GM18502 (cell line): ENCODE measurements around the gene CYP4A11.
"Not testable (repeated sequence)": the region's sequence is repeated elsewhere in the genome, so short reads cannot be mapped to it uniquely, and the experiment has no call there.

Experiments used
- ATAC-seq: cut with Tn5 transposase; IDR thresholded peaks from one replicate; pipeline ENCODE4 v1.9.1; 2021; ENCODE audit warnings: mild to moderate bottlenecking; ENCODE audit not compliant: unreplicated experiment, poor library complexity

CYP4A11 gene

GRCh38 chr1:46941135-46941694 is at the start of gene CYP4A11:
Gene CYP4A11, minus strand, starts transcription at chr1:46941476. Its CDS starts 43 bp downstream, at chr1:46941433.
- no peak for ATAC-seq

- not testable (repeated sequence) for ATAC-seq
Observed at GRCh38 chr1:46990541-46990940, 49.3 kb upstream of the CYP4A11 start.

- no peak for ATAC-seq
Observed at GRCh38 chr1:46983830-46984586, 42.7 kb upstream of the CYP4A11 start.

GRCh38 chr1:46983166-46983829 is 42.0 kb upstream of the CYP4A11 start:
- no peak for ATAC-seq

GRCh38 chr1:46969014-46969619 is 27.8 kb upstream of the CYP4A11 start:
- ATAC-seq: no peak

GRCh38 chr1:46962272-46962671 is 21.0 kb upstream of the CYP4A11 start:
- not testable (repeated sequence) for ATAC-seq

- no peak for ATAC-seq
Observed at GRCh38 chr1:46961066-46961758, 19.9 kb upstream of the CYP4A11 start.

GRCh38 chr1:46960250-46960649 is 19.0 kb upstream of the CYP4A11 start:
- ATAC-seq: no peak

GRCh38 chr1:46955116-46955515 is 13.8 kb upstream of the CYP4A11 start:
- not testable (repeated sequence) for ATAC-seq

GRCh38 chr1:46953847-46954246 is 12.6 kb upstream of the CYP4A11 start:
- ATAC-seq: not testable (repeated sequence)

- ATAC-seq: not testable (repeated sequence)
Observed at GRCh38 chr1:46949417-46949666, 8.1 kb upstream of the CYP4A11 start.

- ATAC-seq: no peak
Observed at GRCh38 chr1:46948629-46949416, 7.5 kb upstream of the CYP4A11 start.

GRCh38 chr1:46947706-46948105 is 6.4 kb upstream of the CYP4A11 start:
- not testable (repeated sequence) for ATAC-seq

- no peak for ATAC-seq
Observed at GRCh38 chr1:46942086-46942485, 810 bp upstream of the CYP4A11 start.

GRCh38 chr1:46940307-46940706 is 969 bp downstream of the CYP4A11 start:
- no peak for ATAC-seq

- ATAC-seq: no peak
Observed at GRCh38 chr1:46937270-46937669, 4.0 kb downstream of the CYP4A11 start.

- no peak for ATAC-seq
Observed at GRCh38 chr1:46936788-46937187, 4.5 kb downstream of the CYP4A11 start.

- ATAC-seq: not testable (repeated sequence)
Observed at GRCh38 chr1:46934852-46935251, 6.4 kb downstream of the CYP4A11 start.

GRCh38 chr1:46932020-46932419 is 9.3 kb downstream of the CYP4A11 start:
- not testable (repeated sequence) for ATAC-seq

GRCh38 chr1:46931151-46931550 is 10.1 kb downstream of the CYP4A11 start:
- no peak for ATAC-seq
